A673 (cell line): ENCODE data around the gene SMAD4.

Experiments
- CTCF ChIP-seq: fragments of 300-800, 200-600 bp; sonication (generic); conservative IDR thresholded peaks from 2 replicates; pipeline ENCODE4 v1.5.1; 2017; ENCODE audit warnings: low read depth, mild to moderate bottlenecking, antibody characterized with exemption, low read length, moderate library complexity, mixed read lengths
- EZH2 ChIP-seq: fragments of 200-600 bp; sonication (generic); IDR thresholded peaks from 2 replicates; pipeline ENCODE4 v1.6.1; 2017; ENCODE audit warnings: borderline replicate concordance, low read depth, mild to moderate bottlenecking, mixed read lengths, antibody characterized with exemption, low read length; ENCODE audit not compliant: poor library complexity, severe bottlenecking

- TF ChIP-seq CTCF (no peak), EZH2 (no peak)
Measured at GRCh38 chr18:51083398-51083797, 53.4 kb downstream of the SMAD4 start.
